Skin of body (tissue), 2 donors: ENCODE data around the gene LHFPL2. TPM values are rescaled to one million over a fixed set of nuclear protein-coding genes. Genes with fewer than 3 reads are reported as not detected.

Experiments used
- DNase-seq: peaks from one replicate; lab custom pipeline; 2025; lab: John Stamatoyannopoulos, UW
- total RNA-seq: library from RNA; depleted of rRNA; stranded (reverse); fragments of >200 nt; gene quantifications from one replicate; pipeline ENCODE4 v1.2.3, GENCODE V29; 2014

Gene LHFPL2
- total RNA-seq, 1 donor from 2014 or later: 75.7 TPM

DNA sequence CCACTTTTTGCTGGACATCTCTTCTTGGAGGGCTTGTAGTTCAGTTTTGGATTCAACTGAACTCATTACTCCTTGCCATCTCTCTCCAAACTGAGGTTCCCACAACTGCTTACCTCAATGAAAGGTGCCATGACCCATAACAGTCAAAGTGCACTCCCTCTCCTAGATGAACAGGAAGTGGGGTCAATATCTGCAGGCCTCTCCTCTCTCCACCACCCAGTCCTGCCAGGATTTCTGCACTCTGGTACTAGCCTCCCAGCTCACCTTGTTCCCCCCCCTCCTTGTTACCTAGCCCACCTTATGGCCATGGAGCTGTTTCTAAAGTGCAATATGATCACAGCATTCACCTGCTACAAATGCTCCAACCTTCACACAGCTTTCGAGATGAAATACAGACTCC, 5.9 kb downstream of the LHFPL2 start:
- no peak for DNase-seq

DNA sequence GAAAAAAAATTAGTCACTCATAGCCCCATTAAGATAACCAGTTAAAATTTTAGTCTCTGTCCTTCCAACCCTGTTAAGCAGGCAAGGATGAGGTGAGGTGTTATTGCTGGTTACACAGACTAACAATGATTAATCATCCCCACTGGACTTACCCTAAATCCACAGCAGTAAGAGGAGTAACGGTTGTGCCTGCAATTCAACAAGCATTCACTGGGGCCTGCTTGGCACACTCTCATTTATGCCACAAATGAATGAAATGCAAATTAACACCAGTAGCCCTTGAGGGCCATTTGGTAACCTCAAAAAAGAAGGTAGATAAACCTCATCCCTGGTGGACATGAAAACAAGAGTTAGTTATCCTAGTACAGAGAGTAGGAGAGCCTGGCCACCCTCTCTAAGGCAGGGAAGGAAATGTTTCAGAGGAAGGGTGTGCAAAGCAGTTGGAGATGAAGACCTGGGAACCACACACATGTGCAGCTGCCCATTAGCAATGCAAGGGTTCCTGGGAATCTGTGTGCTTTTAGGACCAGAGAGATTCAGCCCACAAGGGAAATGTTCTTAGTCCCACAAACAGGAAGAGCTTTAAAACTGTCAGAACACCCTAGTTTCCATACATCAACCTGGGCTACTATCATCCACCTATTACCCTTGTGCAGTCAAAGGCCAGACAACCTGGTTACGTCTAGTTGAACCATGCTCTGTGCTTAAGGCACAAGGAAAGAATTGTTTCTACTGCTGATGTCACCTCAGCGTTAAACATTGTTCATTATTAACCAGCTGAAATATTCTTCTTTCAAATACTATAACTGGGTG, 7.7 kb downstream of the LHFPL2 start:
- no peak for DNase-seq

DNA sequence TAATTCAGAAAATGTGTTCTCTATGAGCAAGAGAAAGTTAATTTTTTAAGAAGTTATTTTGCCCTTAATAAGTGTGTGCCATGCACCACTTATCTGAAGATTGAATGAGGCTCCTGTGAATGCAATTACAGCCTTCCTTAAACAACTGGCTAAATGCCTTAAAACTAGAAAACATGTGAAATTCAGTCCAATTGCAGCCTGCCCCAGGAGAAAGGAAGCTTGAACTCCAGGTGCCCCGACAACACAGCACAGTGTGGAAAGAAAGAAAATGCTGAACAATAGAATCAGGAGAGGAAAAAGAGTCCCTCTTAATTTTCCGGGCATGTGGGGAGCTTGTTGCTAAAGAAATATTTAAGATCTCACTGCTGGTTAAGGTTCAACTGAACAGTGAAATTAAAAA, 8.8 kb downstream of the LHFPL2 start:
- DNase-seq: peak; percentile 24

DNA sequence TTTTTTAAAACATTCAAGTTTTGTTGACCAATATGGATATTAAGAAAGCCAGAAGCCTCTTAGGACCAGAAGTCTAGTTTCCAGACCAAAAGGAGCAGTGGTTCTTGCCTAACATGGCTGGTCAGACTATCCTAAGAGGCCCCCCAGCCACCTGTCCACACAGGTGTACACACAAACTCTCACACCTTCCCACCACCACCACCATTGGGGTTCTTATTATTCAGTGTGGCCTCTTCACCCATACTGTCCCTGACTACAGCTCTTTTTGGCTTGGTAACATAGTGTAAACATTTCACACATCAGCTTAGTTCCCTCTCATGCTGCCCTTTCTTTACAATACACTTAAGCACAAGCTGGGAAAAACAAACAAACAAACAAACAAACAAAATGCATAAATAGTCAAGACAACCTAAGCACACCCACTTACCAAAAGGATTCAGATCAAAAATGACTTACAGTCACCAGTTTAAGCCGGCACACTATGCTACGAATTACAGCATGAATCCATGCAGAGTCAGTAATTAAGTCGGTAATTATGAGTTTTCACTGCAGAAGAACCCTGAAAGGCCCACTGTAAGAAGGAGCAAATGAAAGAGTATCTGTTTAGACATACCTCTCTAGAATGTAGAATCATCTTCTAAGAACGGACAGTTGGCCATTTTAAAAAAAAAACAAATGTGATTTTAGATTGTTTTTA, 9.5 kb downstream of the LHFPL2 start:
- DNase-seq: no peak

DNA sequence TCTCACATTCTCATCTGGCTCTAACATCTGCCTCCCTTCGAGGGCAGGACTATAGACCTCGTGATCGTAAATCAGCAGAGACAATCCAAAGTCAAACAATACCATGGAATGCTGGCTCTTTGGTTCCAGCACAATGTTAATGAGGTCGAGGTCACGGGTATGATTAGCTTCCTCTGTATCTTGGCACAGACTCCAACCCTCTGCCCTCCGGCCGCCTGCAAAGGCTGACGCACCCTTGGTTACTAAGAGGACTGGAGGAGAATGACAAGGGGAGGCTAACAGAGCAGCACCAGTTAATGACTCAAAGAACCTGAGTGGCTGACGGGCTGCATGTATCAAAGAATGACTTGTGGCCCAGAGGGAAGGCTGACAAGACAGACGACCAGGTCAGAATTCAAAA, 10.1 kb downstream of the LHFPL2 start:
- peak; percentile 73 for DNase-seq

DNA sequence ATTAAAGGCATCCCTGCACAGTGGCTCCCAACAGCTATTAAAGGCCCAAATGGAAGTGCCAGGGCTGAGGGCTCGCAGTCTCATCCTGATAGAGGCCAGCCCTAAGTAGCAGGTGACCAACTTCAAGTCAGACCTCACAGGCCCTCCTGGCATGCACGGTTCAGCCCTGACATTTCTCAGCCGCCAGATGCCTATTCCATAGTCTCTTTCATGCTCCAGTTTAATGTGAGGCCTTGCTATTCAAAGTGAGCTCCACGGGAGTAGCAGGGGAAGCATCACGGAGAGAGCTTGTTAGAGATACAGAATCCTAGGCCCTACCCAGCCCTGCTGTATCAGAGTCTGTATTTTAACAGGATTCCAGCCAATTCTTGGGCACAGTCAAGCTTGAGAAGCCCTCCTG, 11.1 kb downstream of the LHFPL2 start:
- no peak for DNase-seq

DNA sequence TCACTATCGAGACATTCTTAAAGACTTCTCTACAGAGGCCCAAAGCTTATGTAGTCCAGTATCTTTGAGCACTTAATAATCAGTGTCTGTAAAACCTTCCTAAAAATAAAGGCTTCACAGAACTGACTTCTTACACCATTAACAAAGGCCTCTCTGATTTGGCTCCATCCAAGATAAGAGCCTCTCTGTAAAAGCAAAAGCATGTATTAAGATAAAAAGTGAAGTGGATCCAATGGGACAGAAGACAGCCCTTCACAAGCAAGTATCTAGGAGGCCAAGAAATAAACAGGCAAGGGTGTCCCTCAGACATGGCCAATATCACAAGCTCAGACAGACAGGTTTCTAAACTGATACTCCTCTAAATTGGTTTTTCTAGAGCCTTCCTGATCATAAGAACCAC, 11.9 kb downstream of the LHFPL2 start:
- no peak for DNase-seq

DNA sequence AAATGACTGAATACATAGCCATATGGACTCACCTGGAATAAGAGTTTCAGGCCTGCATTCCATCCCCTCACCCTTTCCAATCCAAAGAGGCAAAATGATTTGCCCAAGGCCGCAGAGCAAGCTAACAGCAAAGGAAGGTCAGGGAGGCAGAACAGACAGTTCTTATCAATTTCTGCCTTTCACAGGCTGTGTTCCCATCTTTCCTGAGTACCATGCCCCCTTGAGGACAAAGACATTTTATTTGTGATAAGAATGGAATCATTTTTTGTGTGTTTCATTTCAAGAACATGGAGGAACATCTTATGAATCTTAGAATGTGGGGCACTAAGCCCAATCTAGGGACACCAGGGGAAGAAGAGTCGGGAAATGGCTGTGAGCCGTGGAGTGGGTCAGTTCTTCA, 13.9 kb downstream of the LHFPL2 start:
- DNase-seq: no peak

DNA sequence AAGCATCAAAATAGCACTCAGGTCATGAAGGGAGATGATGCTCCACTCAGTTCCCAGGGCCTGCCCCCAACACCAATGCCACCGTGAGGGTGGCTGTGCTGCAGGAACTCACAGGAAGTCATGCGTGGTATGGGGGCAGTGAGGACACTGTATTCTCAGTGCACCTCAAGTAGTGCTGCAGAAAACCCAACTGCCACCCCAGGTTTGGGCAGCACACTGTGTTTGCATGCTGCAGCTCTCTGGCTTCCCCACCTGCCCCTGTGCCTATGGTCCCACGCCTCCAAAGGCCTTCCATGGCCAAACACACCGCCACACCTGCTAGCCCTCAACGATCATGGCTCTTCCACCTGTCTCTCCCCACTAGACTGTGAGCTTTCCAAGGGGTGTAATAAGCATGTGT, 14.3 kb downstream of the LHFPL2 start:
- no peak for DNase-seq

DNA sequence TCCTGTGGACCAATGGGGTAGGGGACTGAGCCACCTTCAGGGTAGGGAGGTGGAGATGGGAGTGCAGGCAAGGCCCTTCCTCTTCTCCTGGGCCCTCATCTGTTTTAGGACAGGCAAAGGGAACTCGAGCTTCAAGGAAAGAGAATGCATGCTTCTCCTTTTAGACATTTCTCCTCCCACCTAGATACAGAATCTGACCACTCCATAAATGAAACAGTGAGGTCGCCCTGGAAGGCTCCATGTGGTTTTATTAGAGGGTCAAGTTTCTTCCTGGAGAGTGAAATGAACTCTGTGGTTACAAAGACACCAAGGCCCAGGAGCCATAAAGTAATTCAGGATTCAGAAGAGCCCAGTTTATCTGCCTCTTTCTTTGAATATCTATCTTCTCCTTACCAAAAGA, 14.9 kb downstream of the LHFPL2 start:
- DNase-seq: no peak

DNA sequence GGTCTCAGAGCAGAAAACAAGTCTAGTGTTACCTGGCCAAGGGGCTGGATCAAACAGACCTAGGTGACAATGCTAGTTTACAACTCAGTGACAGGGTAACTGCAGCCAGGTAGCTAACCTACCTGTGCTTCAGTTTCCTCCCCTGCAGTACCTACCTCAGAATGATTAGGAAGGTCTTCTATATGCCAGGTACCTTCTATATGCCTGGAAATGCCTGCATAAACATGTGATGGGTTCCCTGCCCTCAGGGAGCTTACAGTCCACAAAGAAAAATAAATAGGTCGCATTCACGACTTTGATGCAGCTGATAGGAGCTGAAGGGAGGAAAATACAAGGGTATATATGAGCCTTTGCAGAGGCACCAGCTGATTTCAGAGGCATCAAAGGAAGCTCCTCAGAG, 16.1 kb downstream of the LHFPL2 start:
- no peak for DNase-seq

DNA sequence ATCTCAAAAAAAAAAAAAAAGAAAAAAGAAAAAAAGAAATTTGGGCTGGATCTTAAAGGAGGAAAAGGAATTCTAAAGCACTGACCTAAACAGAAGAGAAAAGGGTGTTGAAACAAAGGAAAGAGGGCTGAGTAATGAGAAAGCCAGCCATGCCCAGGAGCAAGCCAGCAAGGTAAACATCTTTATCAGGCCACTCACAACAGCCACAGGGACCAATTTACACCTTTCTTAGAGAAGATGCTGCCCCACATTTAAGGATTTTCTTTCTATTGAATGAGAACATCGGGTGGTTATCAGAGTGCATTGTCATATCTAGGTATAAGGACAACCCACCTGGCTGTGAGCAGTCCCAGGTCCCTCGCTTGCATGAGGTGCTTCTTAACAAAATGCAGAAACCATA, 16.6 kb downstream of the LHFPL2 start:
- DNase-seq: no peak

DNA sequence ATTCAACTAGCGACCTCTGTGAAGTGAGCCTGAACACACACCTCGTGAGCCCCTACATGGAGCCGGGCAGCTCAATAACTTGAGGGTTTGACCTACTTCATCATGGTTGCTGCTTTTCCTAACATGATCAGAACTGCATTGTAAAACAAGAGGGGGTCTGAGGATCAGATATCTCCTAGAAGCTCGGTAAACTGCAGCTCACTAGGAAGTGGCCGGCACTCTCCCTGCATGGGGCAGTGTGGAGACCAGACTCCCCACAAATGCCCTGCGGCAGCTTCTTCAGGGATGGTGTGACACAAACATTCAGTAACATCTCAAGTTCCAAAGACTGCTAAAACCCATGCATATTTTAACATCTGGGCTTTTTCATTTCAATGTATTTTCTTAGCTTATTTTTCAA, 18.5 kb downstream of the LHFPL2 start:
- no peak for DNase-seq

DNA sequence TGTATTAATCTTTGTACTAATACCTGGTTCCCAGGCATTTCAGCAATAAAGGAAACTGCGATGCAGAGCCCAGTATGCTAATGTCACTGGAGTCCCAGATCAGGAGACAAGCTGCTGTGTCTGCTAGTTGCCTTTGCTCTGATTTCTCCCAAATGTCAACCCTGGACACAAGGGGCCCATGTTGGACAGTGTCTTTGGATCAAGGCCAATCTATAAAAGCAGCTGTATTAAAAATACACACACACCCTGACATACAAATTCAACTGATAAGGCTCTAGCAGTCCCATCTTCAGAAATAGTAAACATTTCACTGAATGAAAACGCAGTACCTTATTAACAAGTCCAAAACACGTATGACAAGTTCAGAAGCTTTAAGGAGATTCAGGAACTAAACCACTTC, 18.9 kb downstream of the LHFPL2 start:
- DNase-seq: no peak

DNA sequence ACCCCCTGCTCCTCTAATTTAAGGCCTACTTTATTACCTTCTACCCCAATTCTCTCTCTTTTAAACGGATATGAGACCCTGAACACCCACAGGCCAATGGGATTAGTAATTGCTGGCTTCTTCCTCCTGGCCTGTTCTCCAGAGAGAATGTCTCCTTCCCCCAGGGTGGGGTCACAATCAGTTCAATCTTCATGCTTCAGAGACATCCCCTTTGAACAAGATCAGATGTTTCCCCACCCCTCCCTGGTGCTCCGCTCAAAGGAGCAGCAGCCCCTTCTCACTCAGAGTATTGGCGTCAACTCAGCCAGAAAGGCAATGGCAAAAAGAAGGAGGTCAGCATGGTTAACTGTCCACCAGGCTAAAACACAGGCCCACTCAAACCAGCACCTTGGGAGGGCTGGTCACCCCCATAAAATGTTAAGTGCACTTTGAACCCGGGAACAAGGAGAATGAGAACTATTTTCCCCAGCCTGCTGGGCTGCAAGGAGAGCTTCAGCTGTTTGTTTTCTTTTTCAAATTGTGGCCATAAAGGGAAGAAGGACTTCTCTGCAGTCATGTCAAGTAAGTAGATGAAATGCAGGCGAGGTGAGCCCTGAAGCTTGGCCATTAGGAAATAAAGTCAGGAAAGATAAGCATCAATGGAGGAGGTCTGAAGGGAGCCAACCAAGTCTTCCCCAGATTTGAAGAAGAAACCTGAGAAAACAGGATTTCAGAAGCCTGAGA, 20.1 kb downstream of the LHFPL2 start:
- DNase-seq: no peak

DNA sequence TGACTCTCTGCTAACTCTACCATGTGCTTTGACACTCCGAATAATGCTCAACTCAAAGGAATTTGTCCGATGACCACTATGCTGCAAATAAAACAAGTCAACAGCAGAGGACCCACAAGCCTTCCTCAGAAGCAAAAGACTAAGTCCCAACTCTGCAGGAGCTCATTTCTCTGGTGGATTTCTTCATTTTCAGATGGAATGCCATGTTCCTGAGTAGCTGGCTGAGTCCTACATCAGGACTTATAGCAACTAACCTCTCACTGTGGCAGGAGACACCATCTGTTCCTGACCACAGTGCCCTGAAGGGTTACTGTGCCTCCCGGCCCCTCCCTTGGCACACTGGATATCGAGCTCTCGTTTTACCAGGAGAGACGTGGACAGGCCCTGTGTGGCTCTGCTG, 20.8 kb downstream of the LHFPL2 start:
- DNase-seq: no peak

DNA sequence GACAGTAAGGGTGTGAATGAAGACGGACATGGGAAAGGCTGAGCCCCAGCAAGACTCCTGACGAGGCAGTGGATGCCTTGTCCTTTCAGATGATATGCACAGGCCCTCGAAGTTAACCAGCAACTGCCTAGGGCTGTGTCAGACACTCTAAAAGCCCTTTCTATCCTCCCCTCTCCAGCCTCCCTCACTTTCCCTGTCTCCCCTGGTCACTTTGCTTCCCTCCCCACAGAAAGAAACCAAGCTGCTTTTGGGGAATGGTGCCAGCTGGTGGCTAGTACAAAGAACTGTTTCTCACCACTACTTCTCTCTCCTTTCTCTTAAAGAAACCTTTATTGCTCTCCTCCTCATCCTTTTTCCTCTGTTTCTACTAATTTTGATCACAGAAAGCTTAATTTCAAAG, 21.4 kb downstream of the LHFPL2 start:
- DNase-seq: no peak

DNA sequence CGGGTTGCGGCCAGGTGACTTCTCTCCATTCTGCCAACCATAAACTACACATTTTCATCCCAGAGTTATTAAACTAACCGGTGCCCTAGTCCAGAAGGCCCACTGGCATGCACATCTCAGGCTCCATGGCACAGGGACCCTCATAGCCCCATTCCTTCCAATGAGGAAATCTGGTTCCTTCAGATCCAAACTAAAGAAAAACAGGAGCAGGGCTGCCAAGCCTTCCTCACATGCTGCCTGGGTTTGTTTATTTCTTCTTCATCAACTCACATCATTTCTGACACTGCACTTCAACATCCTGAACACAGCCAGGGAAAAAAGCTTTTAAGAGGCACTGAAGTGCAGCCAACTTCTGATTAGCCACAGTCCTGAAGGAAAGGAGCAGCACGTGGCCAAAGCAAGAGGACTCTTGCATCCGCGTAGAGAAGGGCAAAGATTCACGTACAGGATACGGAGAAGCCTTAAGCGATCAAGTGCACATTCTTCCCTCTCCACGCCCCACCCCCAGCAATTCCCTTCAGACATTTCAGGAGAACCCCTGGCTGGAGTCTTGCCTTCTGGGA, 22.5 kb downstream of the LHFPL2 start:
- DNase-seq: peak; percentile 19

DNA sequence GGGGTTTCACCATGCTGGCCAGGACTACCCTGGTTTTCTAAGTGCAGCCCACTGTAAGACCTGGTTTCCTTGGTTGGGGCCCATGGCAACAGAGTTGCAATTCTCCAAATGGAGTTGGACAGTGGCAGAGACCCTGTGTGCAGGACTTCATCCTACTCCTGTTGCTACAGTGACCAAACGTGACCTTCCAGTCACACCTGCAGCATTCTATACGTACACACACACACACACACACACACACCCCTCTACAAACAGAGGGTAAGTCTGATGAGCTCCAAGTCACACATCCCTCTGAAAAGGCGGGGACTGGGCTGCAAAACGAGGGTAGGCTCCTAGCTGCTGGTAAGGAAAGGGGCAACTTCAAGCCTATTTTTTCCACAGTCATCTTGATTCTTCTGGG, 23.6 kb downstream of the LHFPL2 start:
- no peak for DNase-seq

DNA sequence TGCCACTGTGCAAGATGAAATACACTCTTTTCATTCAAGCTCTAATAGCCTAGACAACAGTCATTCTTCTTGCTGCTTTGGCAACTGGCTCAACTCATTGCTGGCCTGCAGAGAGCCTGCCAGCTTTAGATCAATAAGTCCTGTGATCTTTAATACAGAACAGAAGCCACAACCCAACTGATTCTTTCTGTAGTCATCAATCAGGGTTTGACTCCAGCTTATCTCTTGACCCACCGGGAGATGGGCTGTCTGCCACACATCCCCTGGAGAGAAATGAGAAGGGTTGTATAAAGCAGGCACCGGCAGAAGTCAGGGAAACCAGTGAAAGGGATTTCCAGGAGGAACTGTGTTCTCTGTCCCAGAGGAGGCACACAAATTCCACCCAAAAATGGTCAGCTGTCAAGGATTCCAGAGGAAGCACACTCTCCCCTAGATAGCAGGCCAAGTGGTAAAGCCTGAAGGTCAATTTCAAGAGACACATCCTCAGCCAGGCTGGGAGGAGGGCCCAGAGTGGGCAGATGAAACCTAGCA, 24.5 kb downstream of the LHFPL2 start:
- no peak for DNase-seq

DNA sequence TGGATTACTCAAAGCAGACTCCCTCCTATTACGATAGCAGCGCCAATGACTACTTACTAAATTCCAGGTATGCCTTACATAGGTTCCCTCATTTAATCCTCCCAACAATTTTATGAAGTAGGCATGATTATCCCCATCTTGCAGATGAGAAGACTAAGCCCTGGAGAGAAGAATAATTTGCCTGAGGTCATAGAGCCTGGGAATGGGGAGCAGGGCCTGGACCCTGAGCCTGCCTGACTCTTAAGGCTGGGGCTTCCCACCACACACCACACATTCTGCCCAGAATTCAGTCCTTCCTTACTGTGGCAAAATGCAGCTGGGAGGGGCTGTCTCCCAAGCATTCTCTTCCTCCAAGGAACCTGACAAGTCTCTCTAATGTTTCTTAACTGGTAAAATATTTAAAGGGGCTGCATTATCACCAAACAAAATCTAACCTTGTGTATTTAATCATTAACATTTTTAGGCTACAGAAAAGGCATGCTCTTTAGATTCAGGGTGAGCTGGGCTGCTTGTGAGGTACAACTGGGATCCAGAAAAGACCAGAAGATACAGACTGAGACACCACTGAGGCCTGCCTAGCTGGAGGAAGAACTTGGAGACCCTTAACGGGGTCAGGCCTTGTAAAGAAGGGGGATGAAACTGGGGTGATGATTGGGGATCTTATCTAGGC, 26.1 kb downstream of the LHFPL2 start:
- no peak for DNase-seq
